RCC 7860 (cell line): ENCODE measurements around the gene MEF2C.
"Not testable (repeated sequence)": the region's sequence is repeated elsewhere in the genome, so short reads cannot be mapped to it uniquely, and the experiment has no call there.

Experiments
- DNase-seq: peaks from one replicate; pipeline ENCODE4 v3.0.0-alpha.2; 2015; ENCODE audit warnings: low spot score
- FAIRE-seq: peaks from 2 replicates; lab custom pipeline; 2012; peaks lifted over from hg19 to GRCh38; lab: Jason Lieb, UNC

Gene MEF2C

DNA sequence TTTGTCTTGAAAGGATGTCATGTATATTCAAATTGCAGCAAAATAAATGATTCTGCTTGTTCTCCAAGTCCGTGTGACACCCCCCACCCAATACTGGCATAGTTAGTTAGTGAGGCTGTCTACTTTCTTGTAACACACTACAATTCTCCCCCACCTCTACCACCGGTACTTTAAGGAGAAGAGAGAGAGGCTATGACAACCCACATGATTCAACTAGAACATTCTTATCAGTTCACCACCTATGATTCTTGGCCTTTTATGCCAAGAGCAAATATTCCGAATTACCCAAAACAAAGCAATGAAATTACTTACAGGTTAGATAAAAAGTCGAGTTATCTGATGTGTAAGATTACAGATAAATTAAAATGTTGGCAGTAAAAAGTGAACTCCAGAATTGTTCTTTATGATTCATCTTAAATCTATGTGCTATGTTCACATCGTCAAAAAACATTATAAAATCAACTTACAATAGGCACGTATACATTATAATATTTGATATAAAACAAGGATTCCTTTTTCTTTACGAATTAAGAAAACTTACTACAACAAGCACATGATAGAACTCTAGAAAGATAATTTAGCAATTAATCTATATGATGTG, 14.4 kb downstream of the MEF2C start:
- FAIRE-seq: no peak
- no peak for DNase-seq

DNA sequence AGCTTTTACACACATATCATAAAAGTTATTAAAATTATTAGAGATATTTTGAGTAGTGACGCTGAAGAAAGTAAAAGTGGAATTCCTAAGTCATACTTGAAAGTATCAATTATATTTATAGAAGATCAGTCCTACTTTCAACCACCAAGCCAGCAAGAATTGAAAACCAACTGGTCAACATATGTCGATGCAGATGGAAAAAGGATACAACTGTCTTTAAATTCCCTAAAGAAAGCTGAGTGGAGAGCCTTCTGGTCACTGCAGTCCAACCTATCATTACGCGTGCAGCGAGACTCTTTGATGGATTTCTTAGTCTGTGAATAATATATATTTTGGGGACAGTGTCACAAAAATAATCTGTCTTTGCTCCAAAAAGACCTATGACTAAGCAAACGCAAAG, 15.3 kb downstream of the MEF2C start:
- DNase-seq (no peak), FAIRE-seq (no peak)

DNA sequence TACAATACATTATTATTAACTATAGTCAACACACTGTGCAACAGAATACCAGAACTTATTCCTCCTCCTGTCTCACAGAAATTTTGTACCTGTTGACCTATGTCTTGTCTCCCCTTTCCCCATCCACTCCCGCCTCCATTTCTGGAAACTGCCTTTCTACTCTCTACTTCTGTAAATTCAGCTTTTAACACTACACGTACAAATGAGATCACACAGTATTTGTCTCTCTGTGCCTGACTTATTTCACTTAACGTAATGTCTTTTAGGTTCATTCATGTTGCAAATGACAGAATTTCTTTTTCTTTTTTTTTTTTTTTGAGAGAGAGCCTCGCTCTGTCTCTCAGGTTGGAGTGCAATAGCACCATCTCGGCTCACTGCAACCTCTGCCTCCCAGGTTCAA, 19.5 kb downstream of the MEF2C start:
- no peak for FAIRE-seq
- no peak for DNase-seq

DNA sequence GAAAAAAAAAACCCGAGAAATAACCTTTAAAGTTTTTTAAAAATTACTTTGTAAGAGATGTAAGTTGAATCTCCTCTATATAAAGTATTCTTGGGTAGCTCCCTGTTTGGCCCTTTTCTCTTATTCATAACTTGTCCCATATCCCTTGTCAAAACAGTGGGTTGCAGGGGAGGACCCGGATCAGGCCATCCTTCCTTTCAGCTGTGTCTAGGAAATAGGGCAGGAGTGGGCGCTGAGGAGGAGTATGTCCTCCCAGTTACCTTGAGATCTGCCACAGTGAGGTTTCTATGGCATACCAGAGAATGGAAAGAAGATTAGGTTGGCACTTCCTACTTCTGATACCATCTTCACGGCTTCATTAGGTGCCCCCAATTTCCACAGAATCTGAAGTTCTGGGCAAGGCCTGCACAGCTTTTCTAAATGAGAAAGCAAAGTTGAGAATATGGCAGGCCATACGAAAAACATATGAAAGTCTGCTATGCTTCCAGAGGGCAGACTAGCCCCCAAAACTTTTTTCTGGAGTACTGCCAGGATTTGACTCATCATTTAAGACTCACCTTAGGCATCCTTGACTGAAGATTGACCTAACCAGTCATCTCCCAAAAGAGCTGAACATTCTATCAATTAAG, 20.3 kb downstream of the MEF2C start:
- DNase-seq: no peak
- no peak for FAIRE-seq

DNA sequence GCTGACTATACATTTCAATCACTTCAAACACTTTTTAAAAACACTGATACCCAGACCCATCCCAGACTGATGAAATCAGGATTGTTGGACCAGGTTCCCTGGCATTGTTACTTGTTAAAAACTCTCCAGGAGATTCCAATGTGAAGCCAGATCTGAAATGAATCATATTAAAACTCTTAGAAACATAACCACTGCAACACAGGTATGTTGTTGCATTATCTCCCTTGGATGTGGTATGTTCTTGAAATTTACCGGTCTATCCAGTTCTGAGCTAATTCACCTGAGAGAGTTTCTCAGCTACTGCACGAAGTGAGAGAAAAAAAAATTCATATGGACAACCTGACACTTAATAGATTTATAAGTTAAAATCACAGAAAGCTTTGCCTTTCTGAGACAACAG, 21.8 kb downstream of the MEF2C start:
- DNase-seq (no peak), FAIRE-seq (no peak)

DNA sequence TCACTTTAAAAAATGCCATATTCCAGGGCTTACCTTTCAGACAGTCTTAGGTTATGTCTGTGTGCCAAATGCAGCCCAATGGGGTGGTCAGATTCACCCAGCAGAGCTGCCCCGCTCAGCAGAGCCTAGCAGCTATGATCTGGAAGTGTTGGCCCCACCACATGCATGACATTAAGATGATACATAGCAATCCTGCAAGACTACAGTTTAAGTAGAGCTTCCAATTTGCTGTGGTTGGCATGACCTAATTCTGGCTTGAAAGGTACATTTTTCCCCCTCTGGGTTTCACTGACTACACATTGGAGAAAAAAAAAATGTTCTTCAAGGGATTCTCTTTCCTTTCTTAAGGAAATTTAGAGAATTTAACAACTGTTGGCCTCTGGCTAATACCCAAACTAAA, 22.5 kb downstream of the MEF2C start:
- DNase-seq: no peak
- FAIRE-seq: no peak

DNA sequence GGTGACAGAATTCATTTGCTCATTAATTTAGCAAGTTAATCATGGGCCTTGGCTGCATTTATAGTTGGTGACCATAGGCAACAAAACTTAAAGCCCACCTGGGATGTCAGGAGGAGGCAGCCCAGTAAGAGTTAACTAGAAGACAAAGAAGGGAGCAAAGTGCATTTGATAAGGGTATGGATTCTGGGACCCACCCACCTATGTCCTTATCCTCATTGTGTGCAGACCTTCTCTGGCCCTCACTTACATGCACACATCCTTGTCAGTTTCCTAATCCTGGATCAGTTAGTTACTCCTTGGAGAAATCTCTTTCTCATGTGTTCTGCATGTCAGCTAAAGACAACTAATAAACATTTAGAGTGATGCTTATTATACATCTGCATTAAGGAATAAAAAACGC, 24.6 kb downstream of the MEF2C start:
- no peak for FAIRE-seq
- no peak for DNase-seq

DNA sequence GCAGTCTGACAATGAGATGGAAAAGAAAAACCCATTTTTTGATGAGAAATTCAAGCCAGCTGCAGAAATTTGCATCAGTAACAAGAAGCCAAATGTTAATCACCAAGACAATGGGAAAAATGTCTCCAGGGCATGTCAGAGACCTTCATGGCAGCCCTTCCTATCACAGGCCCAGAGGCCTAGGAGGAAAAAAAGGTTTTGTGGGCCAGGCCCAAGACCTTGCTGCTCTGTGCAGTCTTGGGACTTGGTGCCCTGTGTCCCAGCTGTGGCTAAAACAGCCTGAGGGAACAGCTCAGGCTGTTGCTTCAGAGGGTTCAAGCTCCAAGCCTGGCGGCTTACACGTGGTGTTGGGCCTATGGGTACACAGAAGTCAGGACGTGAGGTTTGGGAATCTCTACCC, 26.6 kb downstream of the MEF2C start:
- DNase-seq, FAIRE-seq: not testable (repeated sequence)

DNA sequence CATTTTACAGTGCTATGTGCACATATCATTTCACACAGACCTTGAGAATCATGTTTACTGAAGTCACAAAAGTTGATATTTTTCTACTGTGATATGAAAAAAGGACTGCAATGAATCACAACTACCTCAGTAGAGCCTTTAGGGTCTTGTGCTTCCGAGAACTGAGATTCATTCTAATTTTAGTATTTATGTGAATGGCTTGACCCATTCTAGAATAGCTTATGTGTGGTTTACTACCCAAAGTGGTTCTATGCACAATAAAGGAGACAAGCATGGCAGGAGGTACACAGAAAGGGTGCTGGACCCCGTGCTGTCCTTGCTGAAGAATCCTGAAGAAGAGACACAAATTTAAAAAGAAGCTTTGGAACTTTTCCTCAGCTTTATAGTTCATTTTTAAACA, 28.2 kb downstream of the MEF2C start:
- no peak for DNase-seq
- FAIRE-seq: no peak

DNA sequence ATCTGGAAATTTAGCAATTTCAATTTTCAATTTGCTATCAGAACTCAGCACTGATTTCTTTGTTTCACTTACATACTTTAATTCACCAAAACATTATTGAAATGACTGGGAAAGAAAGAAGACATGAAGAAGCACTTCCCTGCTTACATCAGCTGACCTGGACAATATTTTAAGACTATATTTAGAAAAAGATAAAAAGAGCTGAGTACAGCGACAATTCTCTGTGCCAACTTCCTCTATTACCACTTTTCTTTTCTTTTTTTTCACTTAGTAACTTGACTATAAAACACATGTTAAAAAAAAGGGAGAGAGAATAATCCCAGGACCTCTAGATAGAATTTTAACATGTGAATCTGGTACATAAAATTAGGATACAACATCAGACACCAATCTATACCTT, 35.6 kb downstream of the MEF2C start:
- FAIRE-seq: no peak
- DNase-seq: no peak

DNA sequence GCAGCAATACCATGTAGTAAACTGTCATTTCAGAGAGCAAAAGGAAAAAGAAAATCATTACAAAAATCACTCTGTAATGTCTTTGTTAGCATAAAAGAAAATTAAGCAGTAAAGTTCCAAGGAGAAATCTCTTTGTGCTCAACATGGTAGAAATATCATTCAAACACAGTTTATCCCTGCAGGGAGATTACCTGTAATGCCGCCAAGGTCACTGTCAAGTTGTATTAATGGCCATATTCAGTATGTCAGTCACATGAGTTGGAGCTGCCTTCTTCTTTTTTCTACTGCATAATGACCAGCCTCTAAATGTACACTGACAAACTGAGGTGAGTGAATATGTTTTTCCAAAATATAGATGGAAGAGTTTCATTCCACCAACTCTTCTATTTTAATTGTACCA, 36.5 kb downstream of the MEF2C start:
- DNase-seq (no peak), FAIRE-seq (no peak)

DNA sequence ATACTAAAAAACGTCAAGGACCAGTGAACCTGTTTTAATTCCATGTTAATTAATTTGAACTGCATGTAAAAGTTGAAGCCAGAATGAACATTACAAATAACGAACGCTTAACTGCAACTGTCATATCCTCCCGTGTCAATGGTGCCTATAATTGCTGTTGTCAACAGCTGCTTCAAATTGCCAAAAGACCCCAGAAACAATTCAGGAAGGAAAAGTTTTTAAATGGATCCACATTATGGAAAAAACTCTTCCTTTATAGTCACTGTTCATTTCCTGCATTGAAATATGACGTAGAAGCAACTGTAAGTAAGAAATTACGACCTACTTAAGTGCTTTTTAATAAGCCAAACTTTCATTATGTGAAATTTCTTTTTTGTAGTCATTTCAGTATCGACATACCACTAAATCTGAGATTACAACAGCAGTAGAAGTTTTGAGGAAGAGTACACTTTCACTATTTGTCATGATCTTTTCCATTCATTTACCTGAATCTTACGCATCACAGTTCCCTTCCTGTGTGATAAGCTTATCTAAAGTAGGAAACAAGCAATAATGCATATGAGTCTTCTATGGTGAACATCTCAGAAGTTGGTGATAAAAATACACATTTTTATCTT, 37.8 kb downstream of the MEF2C start:
- FAIRE-seq: no peak

DNA sequence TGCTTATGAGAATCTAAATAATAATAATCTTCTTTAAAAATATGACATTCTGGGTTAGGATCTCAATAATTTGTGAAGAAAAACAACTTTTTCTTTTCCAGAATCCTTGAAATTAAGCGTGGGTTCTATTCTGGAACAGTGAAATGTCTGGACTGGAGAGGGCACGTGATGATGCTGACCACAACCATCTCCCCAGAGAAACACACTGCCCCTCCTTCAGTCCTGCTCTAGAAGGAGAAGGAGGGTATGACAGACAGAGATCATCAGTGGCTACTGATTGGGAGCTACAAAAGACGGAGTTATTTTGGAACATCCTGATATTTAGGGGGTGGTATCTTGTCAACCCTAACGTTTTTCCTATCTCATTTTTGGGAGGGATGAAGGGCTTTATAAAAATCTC, 40.2 kb downstream of the MEF2C start:
- no peak for DNase-seq
- no peak for FAIRE-seq

More for the DNA sequence above, 37.8 kb downstream of the MEF2C start:
- no peak for DNase-seq

DNA sequence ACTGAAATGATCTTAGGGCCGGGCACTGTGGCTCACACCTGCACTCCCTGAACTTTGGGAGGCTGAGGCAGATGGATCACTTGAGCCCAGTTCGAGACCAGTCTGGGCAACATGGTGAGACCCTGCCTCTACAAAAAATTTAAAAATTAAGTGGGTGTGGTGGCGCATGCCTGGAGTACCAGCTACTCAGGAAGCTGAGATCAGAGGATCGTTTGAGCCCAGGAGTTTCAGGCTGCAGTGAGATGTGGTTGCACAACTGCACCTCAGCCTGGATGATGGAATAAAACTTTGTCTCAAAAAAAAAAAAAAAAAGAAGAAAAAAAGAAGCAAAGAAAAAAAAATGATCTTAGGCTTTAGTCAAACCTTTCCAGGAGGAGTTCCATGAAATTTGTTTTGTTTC, 41.8 kb downstream of the MEF2C start:
- DNase-seq (no peak), FAIRE-seq (no peak)

DNA sequence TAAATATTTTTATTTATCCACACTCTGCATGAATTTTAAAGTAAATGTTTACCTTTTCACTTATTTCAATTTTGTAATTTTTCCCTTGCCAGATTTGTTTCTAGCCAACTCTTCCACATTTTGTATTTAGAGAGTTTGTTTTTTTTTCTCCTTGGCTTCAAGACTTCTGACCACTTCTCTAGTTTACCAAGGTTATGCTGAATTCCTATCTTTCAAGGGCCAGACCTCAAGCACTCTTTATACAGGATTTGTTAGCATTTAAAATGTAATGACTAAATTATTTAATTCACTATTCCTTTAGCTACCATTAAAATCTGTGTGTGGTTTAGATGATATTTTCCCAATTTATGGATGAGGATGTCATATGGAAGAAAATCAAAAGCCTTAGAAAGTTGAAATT, 42.5 kb downstream of the MEF2C start:
- DNase-seq: no peak
- FAIRE-seq: no peak

DNA sequence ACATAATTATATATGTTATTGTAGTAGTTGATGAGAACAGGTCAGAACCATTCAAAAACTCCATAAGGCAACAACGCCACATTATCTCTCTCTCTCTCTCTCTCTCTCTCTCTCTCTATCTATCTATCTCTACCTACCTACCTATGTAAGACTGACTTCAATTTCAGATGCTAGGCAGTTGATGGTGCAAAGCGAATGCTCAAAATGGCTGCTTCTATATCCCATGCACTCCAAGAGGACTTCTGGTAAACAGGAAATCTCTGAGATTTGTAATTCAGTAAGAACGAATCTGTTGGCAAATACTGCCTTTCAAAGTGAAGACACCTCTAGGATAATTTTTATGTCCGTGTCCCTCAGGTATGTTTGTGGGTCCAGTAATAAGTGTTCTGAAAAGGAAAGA, 43.7 kb downstream of the MEF2C start:
- DNase-seq: no peak
- FAIRE-seq: no peak

DNA sequence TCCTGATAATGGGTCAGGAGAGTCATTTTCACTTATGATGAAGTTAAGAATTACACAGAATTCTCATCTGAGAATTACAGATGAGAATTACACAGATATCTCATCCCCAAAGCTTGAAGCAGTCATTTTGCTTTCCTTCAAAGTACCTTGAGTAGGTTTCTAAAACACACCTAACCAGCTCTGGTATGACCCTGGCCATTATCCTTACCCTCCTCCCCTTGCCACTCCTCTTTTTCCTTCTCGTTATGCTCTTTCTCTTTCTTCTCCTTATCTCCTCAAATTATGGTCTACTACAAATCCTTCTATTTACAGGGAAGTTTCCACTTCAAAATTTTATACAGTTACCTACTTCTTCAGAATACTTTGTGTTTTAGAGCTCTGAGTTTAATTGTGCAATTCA, 44.5 kb downstream of the MEF2C start:
- DNase-seq (no peak), FAIRE-seq (no peak)

DNA sequence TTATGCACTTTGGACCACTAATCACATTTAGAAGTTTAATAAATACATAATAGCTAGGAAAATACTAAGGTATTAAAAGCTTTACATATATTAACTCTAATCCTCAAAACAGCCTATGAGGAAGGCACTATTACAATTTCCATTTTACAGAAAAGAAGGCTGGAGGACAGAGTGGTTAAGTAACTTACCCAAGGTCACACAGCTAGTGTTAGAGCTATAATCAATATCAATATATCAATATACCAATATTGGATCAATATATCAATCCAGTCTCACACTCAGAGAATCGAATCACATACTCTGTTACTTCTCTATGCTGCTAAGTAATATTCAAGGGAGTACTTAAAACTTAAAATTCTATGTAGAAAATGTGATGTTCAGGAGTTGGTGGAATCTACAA, 45.2 kb downstream of the MEF2C start:
- no peak for DNase-seq
- no peak for FAIRE-seq

DNA sequence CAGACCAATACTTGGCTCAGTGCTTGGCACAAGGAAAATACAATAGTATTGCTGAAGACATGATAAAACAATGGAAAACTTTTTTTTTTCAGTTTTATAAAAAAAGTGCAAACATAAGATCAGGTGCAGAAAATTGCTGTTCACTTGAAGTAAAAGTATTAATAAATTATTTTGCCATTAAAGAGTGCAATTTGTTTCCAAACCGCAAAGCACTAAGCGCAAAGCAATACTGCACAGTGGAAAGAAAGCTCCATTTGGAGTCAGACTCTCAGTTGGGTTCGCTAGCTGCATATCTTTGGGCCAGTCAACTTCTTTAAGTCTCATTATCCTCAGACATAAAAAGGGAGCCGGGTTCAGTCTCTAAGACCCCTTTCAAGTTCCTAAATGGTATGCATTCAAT, 45.8 kb downstream of the MEF2C start:
- FAIRE-seq (no peak), DNase-seq (no peak)

DNA sequence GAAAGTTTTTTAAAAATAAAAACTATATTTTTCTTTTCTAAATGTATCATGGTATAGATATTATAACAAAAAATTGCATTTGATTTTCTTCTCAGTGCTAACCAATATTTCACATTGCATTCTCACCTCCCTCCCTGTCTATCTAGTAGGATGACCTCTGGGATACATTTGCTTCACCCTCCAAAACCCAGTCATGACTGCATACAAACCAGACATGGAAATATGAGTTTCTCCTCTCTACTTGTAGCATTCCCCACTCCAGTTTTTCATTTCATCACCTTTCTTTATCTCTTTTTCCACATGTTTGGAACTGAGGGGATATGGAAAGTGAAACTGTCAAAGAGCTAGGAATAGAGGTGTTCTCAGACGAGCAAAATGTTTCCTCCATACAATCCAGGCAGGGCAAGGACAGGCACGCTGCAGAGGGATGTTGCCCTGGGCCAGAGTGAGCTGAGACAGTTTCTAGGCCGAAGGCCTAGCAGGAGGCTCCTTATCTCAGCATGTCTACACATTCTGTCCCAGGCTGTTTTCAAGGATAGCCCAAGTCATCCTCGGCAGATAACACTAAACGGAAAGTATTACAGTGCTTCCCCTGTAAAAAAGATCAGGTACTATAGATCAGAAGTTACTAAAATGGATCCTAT, 46.7 kb downstream of the MEF2C start:
- DNase-seq (no peak), FAIRE-seq (no peak)

DNA sequence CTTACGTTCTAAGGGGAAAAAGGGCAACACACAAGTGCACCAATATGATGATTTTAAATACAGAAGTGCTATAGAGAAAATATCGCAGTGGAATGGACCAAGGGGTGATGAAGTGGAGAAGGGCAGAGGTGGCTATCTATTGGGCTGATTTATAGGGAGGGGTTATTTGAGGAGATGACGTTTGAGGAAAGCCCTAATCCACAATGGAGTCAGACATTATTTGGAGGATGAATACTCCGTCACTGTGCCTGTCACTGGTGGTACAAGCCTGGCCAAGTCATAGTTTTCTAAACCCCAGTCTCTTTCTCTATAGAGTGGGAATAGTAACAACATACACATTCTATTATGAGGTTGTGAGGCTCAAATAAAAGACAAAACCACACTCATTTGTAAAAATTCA, 48.5 kb downstream of the MEF2C start:
- no peak for DNase-seq
- FAIRE-seq: no peak

DNA sequence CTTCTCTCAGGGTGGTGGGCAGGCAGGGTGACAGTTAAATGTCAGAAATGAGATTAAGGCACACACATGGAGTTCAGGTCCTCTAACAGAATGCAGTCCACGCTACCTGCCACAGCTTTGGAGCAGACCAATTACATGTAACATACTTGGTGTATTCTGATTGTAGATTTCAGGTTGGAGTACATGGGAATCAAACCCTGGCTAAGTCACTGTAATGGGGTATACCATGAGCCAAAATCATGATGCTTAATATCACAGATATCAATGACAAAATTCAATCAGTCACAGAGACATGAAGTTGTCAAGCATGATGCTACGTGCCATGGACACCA, 48.9 kb downstream of the MEF2C start:
- DNase-seq (no peak), FAIRE-seq (no peak)
